Neuronal stem cell (in vitro differentiated cells): ENCODE measurements around the gene C7.

Experiments used
- DNase-seq: peaks from one replicate; pipeline ENCODE4 v3.0.0-alpha.2; 2013; ENCODE audit warnings: low spot score
- H2AFZ ChIP-seq: one replicate; pipeline ENCODE4 v1.6.1; 2013; ENCODE audit warnings: mild to moderate bottlenecking, low read length, inconsistent platforms
- H2AK5ac ChIP-seq: 2 replicates; pipeline ENCODE4 v1.6.1; 2013; ENCODE audit warnings: low read depth, mild to moderate bottlenecking, inconsistent platforms, low read length, moderate library complexity, mixed read lengths
- H2BK120ac ChIP-seq: 2 replicates; pipeline ENCODE4 v1.6.1; 2013; ENCODE audit warnings: low read depth, mild to moderate bottlenecking, inconsistent platforms, low read length, moderate library complexity, mixed read lengths
- H2BK12ac ChIP-seq: one replicate; pipeline ENCODE4 v1.6.1; 2013; ENCODE audit warnings: low read length, inconsistent platforms
- H2BK15ac ChIP-seq: 2 replicates; pipeline ENCODE4 v1.6.1; 2013; ENCODE audit warnings: mild to moderate bottlenecking, low read length, inconsistent platforms, mixed read lengths
- H2BK5ac ChIP-seq: one replicate; pipeline ENCODE4 v1.6.1; 2013; ENCODE audit warnings: inconsistent platforms, mild to moderate bottlenecking, low read length, moderate library complexity
- H3K14ac ChIP-seq: one replicate; pipeline ENCODE4 v1.6.1; 2013; ENCODE audit warnings: low read length, inconsistent platforms
- H3K18ac ChIP-seq: 2 replicates; pipeline ENCODE4 v1.6.1; 2013; ENCODE audit warnings: low read length, inconsistent platforms
- H3K23ac ChIP-seq: 2 replicates; pipeline ENCODE4 v1.6.1; 2013; ENCODE audit warnings: low read depth, mild to moderate bottlenecking, mixed read lengths, low read length, inconsistent platforms; ENCODE audit not compliant: poor library complexity
- H3K27ac ChIP-seq: replicated peaks from 3 replicates; pipeline ENCODE4 v1.5.1; 2013; ENCODE audit warnings: low read length, inconsistent platforms
- H3K27me3 ChIP-seq, 3 experiments: 2 replicates each; pipeline ENCODE4 v1.6.1; 2013; ENCODE audit warnings: low read length in 3 of 3, mild to moderate bottlenecking in 2 of 3, inconsistent platforms in 1 of 3, low read depth in 1 of 3, mixed read lengths in 1 of 3, moderate library complexity in 1 of 3; ENCODE audit not compliant: control insufficient read depth in 3 of 3, insufficient read depth in 3 of 3
- H3K36me3 ChIP-seq, 2 donors: replicated peaks in 1 of 2; 2 replicates each; pipeline ENCODE4 v1.6.1; 2013; ENCODE audit warnings: low read length in 2 of 2; ENCODE audit not compliant: control insufficient read depth in 2 of 2, insufficient read depth in 2 of 2
- H3K4ac ChIP-seq: 2 replicates; pipeline ENCODE4 v1.6.1; 2013; ENCODE audit warnings: inconsistent platforms, mild to moderate bottlenecking, low read length, moderate library complexity
- H3K4me1 ChIP-seq, 2 donors: 1 replicate in 1 of 2; 2 replicates in 1 of 2; pipeline ENCODE4 v1.6.1; 2013; ENCODE audit warnings: low read length in 2 of 2, low read depth in 1 of 2; ENCODE audit not compliant: control insufficient read depth in 2 of 2, insufficient read depth in 1 of 2
- H3K4me2 ChIP-seq: one replicate; pipeline ENCODE4 v1.6.1; 2013; ENCODE audit warnings: mild to moderate bottlenecking, low read length, inconsistent platforms; ENCODE audit not compliant: insufficient read depth, poor library complexity, severe bottlenecking
- H3K4me3 ChIP-seq, 2 donors: 2 replicates each; pipeline ENCODE4 v1.5.1; 2013; ENCODE audit warnings: low read length in 2 of 2, mild to moderate bottlenecking in 2 of 2, inconsistent platforms in 1 of 2, moderate library complexity in 1 of 2
- H3K79me1 ChIP-seq: one replicate; pipeline ENCODE4 v1.6.1; 2013; ENCODE audit warnings: low read depth, mild to moderate bottlenecking, inconsistent platforms, low read length, moderate library complexity
- H3K9ac ChIP-seq: one replicate; pipeline ENCODE4 v1.6.1; 2013; ENCODE audit warnings: mild to moderate bottlenecking, low read depth, low read length, inconsistent platforms; ENCODE audit not compliant: poor library complexity
- H3K9me3 ChIP-seq, 2 donors: replicated peaks in 1 of 2; 2 replicates each; pipeline versions ENCODE3 to v1.6.1; 2013; ENCODE audit warnings: low read length in 2 of 2, mild to moderate bottlenecking in 2 of 2, inconsistent platforms in 1 of 2, low read depth in 1 of 2, mixed read lengths in 1 of 2, moderate library complexity in 1 of 2; ENCODE audit not compliant: control insufficient read depth in 2 of 2, insufficient read depth in 1 of 2
- H4K8ac ChIP-seq: one replicate; pipeline ENCODE4 v1.6.1; 2013; ENCODE audit warnings: low read depth, mild to moderate bottlenecking, inconsistent platforms, low read length, moderate library complexity
- H4K91ac ChIP-seq: one replicate; pipeline ENCODE4 v1.6.1; 2013; ENCODE audit warnings: low read length, low read depth, mild to moderate bottlenecking, inconsistent platforms; ENCODE audit not compliant: poor library complexity
- WGBS, 2 donors: extraction: QIAGEN DNeasy Blood & Tissue Kit; methylation state at CpG; one replicate each; pipeline ENCODE4 v1.1.7; 2013; ENCODE audit warnings: missing lambda C conversion rate in 2 of 2, mixed read lengths in 1 of 2; ENCODE audit not compliant: insufficient read length in 2 of 2, insufficient replicate concordance in 1 of 2; ENCODE audit errors: extremely low coverage in 2 of 2; 5-methylcytosine and 5-hydroxymethylcytosine counted together

Gene C7

DNA sequence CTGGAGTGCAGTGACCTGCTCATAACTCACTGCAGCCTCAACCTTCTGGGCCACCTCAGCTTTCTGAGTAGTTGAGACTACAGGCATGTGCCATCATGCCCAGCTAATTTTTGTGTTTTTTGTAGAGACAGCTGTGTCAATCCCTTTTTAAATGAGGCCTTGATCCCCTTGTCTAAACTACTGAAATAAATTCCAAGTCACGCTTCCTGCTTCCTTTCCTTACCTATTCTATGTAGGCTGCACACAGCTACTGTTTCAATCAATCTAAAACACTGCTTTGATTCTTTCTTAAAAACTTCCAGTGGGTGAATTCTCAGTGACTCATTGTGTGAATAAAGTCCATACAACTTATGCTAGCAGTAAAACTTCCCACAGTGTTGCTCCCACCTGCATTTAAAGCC is 2.9 kb upstream of the C7 start:
- Histone ChIP-seq H2BK12ac (no peak overlapping the region), H2BK15ac (no peak overlapping the region), H3K27ac (no peak overlapping the region), H3K18ac (no peak overlapping the region), H4K8ac (no peak overlapping the region), H3K4me3 (no peak overlapping the region), H2AK5ac (no peak overlapping the region), H3K4me2 (no peak overlapping the region), H2BK5ac (no peak overlapping the region), H4K91ac (no peak overlapping the region), H3K36me3 (no peaks in the 10 kb centered on the region), H3K4me1 (no peaks in the 10 kb centered on the region), H3K9me3 (no peaks in the 10 kb centered on the region), H3K9ac (no peak overlapping the region), H3K23ac (no peak overlapping the region), H2BK120ac (no peak overlapping the region), H3K27me3 (no peaks in the 10 kb centered on the region), H2AFZ (no peak overlapping the region), H3K14ac (no peak overlapping the region), H3K4ac (no peak overlapping the region), H3K79me1 (no peaks in the 10 kb centered on the region)
- WGBS, 2 donors: no CpG with 5 or more reads among the region's 1 CpG
- DNase-seq: no peak

DNA sequence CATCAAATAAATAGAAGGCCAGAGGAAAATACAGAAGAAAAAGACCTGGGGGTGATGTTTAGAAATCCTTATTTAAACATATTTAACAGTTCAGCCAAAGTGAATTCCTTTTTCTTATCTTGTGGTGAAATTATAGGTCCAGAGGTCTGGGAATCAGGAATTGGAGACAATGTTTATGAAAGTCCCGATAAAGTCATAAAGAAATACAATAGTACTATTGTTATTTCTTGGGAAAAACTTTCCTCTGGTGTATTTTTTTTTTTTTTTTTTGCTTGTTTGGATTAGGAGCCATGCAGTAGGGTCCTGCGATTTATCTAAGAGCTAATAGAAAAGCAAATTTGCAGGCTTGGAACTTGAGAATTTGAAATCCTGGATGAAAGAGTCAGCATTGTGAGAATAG is 426 bp downstream of the C7 start:
- H3K4me3 ChIP-seq: no peak overlapping the region
- H2AK5ac ChIP-seq: no peak overlapping the region
- no peak overlapping the region for H3K9ac ChIP-seq
- DNase-seq: no peak
- no peaks in the 10 kb centered on the region for H3K4me1 ChIP-seq
- H4K8ac ChIP-seq: no peak overlapping the region
- no peak overlapping the region for H3K14ac ChIP-seq
- no peak overlapping the region for H4K91ac ChIP-seq
- H3K36me3 ChIP-seq: no peaks in the 10 kb centered on the region
- no CpG with 5 or more reads among the region's 2 CpGs for WGBS, 2 donors
- no peak overlapping the region for H2BK120ac ChIP-seq
- H3K27ac ChIP-seq: no peak overlapping the region
- H2BK5ac ChIP-seq: no peak overlapping the region
- H3K23ac ChIP-seq: no peak overlapping the region
- H3K27me3 ChIP-seq: no peaks in the 10 kb centered on the region
- no peak overlapping the region for H2AFZ ChIP-seq
- H2BK15ac ChIP-seq: no peak overlapping the region
- no peak overlapping the region for H2BK12ac ChIP-seq
- H3K79me1 ChIP-seq: no peaks in the 10 kb centered on the region
- H3K4ac ChIP-seq: no peak overlapping the region
- H3K4me2 ChIP-seq: no peak overlapping the region
- H3K18ac ChIP-seq: no peak overlapping the region
- no peaks in the 10 kb centered on the region for H3K9me3 ChIP-seq

DNA sequence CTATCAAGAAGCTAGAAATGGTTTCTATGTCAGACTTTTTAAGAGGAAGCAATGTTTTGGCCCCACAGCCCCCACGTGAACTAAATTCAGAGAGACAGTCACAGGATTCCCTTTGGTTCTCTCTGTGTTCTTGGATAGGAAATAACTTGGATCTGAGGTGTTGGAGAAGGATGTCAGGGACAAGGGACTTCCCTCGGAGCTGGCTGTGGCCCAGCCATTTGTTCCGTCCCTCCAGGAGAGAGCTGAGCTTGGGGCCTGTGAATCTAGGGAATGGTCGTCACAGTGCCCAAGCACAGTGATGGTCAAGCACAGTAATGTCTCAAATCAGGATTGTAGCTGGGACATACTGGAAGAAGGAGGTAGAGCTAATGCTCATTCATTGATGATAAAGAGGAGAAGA is 2.0 kb downstream of the C7 start:
- Histone ChIP-seq H3K4me3 (no peak overlapping the region), H3K4me1 (no peaks in the 10 kb centered on the region), H2AK5ac (no peak overlapping the region), H3K14ac (no peak overlapping the region), H3K79me1 (no peaks in the 10 kb centered on the region), H3K36me3 (no peaks in the 10 kb centered on the region), H2BK12ac (no peak overlapping the region), H3K27me3 (no peaks in the 10 kb centered on the region), H3K23ac (no peak overlapping the region), H2BK5ac (no peak overlapping the region), H3K18ac (no peak overlapping the region), H4K8ac (no peak overlapping the region), H2AFZ (no peak overlapping the region), H2BK120ac (no peak overlapping the region), H3K9ac (no peak overlapping the region), H4K91ac (no peak overlapping the region), H3K4ac (no peak overlapping the region), H3K9me3 (no peaks in the 10 kb centered on the region), H3K4me2 (no peak overlapping the region), H3K27ac (no peak overlapping the region), H2BK15ac (no peak overlapping the region)
- DNase-seq: no peak
- WGBS, 2 donors: no CpG with 5 or more reads among the region's 4 CpGs

DNA sequence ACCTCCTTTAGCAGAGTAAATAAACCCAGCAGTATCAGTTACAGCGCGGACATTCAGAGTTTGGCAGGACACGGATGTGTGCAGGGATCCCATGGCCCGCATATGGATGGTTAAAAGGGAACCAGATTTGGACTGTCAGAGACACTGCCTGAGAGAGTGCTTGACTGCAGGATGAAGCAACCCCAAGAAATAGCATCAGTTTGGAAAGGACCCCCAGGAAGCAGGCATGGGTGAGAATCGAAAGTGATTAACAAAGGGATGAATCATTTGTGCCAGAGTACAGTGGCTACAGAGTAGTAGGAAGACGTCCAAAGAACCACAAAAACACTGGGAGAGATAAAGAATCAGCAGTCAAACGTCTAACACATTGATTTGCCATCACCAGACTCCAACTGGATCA is 5.5 kb downstream of the C7 start:
- no peak overlapping the region for H3K4ac ChIP-seq
- no peak overlapping the region for H2AK5ac ChIP-seq
- no peak overlapping the region for H3K23ac ChIP-seq
- no peaks in the 10 kb centered on the region for H3K9me3 ChIP-seq
- no peak overlapping the region for H2BK15ac ChIP-seq
- no peaks in the 10 kb centered on the region for H3K79me1 ChIP-seq
- no CpG with 5 or more reads among the region's 7 CpGs for WGBS, 2 donors
- H4K8ac ChIP-seq: no peak overlapping the region
- no peak overlapping the region for H3K27ac ChIP-seq
- H3K4me3 ChIP-seq: no peak overlapping the region
- H2BK120ac ChIP-seq: no peak overlapping the region
- no peak overlapping the region for H3K9ac ChIP-seq
- H3K36me3 ChIP-seq: no peaks in the 10 kb centered on the region
- no peak overlapping the region for H2BK12ac ChIP-seq
- no peak overlapping the region for H3K14ac ChIP-seq
- no peak overlapping the region for H4K91ac ChIP-seq
- H2BK5ac ChIP-seq: no peak overlapping the region
- no peaks in the 10 kb centered on the region for H3K4me1 ChIP-seq
- no peak overlapping the region for H2AFZ ChIP-seq
- no peak for DNase-seq
- no peak overlapping the region for H3K18ac ChIP-seq
- no peaks in the 10 kb centered on the region for H3K27me3 ChIP-seq
- H3K4me2 ChIP-seq: no peak overlapping the region
